Measurements from ENCODE around the gene SH3BP2. TPM values are rescaled to one million over a fixed set of nuclear protein-coding genes. Genes with fewer than 3 reads are reported as not detected.

The SH3BP2 gene
- total RNA-seq, 1 donor from 2014 or later: 88.5 TPM

Other genes starting within 250 kb of the SH3BP2 start
- gene TNIP2, start 36.7 kb upstream of the SH3BP2 start, total RNA-seq: 98.7 and 99.6 TPM in 2 replicates
- 187 and 198 TPM in 2 replicates for gene ADD1, start 50.8 kb downstream of the SH3BP2 start, total RNA-seq
- 132 and 141 TPM in 2 replicates for gene NOP14, start 170.3 kb downstream of the SH3BP2 start, total RNA-seq
- 4.6 and 5.3 TPM in 2 replicates for gene GRK4, start 170.5 kb downstream of the SH3BP2 start, total RNA-seq

Data from activated CD4-positive, alpha-beta T cell treated with anti-CD3 and anti-CD28 coated beads, Interleukin-2, amount 10 ng/mL, durations not matched to agents 24 days and 14 days (primary cell).